Erythroblast (primary cell): Measurements from ENCODE around the gene IFNL3.
"Not testable (repeated sequence)": the region's sequence is repeated elsewhere in the genome, so short reads cannot be mapped to it uniquely, and the experiment has no call there.

ENCODE experiments used
- DNase-seq, 2 experiments: peaks; one replicate each; lab custom pipeline; 2025; lab: John Stamatoyannopoulos, UW
- GATA1 ChIP-seq: IDR thresholded peaks from 2 replicates; pipeline ENCODE4 v1.6.1; 2011; ENCODE audit warnings: low read depth, mild to moderate bottlenecking, control low read depth, low read length, moderate library complexity
- POLR2A ChIP-seq: IDR thresholded peaks from 2 replicates; pipeline ENCODE4 v1.6.1; 2011; ENCODE audit warnings: mild to moderate bottlenecking, low read length

The IFNL3 gene

GRCh38 chr19:39244410-39245100 lies at the start of gene IFNL3:
Gene IFNL3 (minus strand): TSS chr19:39245006. CDS start chr19:39244967, 39 bp downstream.
- DNase-seq: not testable (repeated sequence)

- TF ChIP-seq POLR2A (no peak), GATA1 (no peak)
These were observed 48.6 kb upstream of the IFNL3 start for GRCh38 chr19:39293394-39293793.

GRCh38 chr19:39284032-39284431 lies 39.2 kb upstream of the IFNL3 start:
- no peak for TF ChIP-seq GATA1
- TF ChIP-seq POLR2A: no peak
- DNase-seq: no peak

More at GRCh38 chr19:39293394-39293793, 48.6 kb upstream of the IFNL3 start:
- DNase-seq: no peak

- no peak for DNase-seq
- TF ChIP-seq POLR2A: no peak
- no peak for TF ChIP-seq GATA1
These were observed 37.2 kb upstream of the IFNL3 start for GRCh38 chr19:39282021-39282420.

- DNase-seq: no peak
- no peak for TF ChIP-seq GATA1
- no peak for TF ChIP-seq POLR2A
These were observed 32.8 kb upstream of the IFNL3 start for GRCh38 chr19:39277598-39277997.

GRCh38 chr19:39276740-39277139 lies 31.9 kb upstream of the IFNL3 start:
- no peak for DNase-seq
- TF ChIP-seq POLR2A (no peak), GATA1 (no peak)

DNA sequence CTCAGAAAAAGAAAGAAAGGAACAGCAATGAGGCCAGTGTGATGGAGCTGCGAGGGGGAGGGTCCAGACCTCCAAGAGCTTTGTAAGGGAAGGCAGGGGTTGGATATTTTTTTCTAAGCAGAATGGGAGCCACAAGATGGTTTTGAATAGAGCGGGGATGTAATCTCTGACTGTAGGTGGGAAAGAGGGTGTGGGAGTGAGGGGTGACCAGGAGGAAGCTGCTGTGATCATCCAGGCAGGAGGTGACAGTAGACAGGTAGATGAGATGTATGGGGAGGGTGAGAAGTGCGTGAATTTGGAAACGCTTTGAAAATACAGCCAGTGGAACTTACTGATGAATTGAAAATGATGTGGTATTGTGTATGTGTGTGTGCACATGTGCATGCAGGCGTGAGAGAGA lies 30.8 kb upstream of the IFNL3 start:
- no peak for DNase-seq
- TF ChIP-seq POLR2A (no peak), GATA1 (no peak)

DNA sequence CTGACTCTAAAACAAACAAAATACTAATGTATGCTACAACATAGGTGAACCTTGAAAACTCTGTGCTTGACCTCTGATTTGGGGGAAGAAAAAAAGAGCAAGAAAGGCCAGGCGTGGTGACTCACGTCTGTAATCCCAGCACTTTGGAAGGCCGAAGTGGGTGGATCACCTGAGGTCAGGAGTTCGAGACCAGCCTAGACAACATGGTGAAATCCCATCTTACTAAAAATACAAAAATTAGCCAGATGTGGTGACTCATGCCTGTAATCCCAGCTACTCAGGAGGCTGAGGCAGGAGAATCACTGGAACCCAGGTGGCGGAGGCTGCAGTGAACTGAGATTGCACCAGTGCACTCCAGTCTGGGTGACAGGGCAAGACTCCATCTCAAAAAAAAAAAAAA lies 29.1 kb upstream of the IFNL3 start:
- not testable (repeated sequence) for DNase-seq

- no peak for DNase-seq
- TF ChIP-seq GATA1: no peak
- TF ChIP-seq POLR2A: no peak
These were observed 25.4 kb upstream of the IFNL3 start for GRCh38 chr19:39270036-39270871.

GRCh38 chr19:39269369-39269768 lies 24.6 kb upstream of the IFNL3 start:
- not testable (repeated sequence) for DNase-seq

DNA sequence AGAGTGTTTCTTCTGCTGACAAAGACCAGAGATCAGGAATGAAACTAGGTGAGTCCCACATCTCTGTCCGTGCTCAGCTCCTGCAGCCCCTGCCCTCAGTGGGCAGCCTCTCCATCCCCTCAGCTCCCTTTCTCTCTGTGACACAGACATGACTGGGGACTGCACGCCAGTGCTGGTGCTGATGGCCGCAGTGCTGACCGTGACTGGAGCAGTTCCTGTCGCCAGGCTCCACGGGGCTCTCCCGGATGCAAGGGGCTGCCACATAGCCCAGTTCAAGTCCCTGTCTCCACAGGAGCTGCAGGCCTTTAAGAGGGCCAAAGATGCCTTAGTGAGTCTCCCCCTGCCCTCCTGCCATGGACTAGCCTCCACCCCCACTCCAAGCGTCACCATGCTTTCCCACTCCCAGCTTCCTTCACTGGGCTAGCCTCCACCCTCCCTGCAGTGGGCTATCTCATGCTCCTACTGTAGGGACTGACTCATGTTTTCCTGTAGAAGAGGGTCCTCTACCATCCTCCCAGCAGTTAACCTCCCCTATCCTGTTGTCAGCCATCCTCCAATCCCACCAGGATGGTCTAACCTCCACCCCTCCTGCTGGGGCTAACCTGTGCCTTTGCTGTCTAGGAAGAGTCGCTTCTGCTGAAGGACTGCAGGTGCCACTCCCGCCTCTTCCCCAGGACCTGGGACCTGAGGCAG lies 23.9 kb upstream of the IFNL3 start:
- not testable (repeated sequence) for DNase-seq

GRCh38 chr19:39268085-39268484 lies 23.3 kb upstream of the IFNL3 start, which contains the start of gene IFNL2:
Gene IFNL2 (plus strand): TSS chr19:39268396. CDS start chr19:39268569, 173 bp downstream.
- not testable (repeated sequence) for DNase-seq

DNA sequence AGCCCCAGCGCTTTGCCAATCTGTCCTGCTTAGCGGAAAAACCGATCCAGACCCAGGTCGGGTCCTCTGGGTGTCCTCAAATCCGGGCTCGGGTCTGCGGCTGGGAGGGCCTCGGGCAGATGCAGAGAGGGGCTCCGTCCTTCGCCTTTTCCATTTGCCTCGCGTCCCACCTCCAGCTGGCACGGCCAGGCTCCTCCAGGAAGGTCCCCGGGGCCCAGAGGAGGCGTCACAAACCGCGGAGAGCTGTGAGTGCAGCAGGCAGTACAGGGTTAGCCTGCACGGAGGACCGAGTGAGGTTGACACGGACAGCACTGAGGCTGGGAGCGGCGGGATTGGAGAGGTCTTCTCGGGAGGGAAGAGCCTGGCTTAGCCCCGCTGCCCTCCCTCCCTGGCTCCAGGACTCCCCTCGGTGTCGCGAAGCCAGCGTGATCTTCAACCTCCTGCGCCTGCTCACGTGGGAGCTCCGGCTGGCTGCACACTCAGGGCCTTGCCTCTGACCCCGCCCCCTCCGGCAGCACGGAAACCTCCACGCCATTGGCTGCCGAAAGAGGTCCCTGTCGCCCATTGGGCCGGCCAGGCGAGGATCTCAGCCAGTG lies 20.6 kb upstream of the IFNL3 start:
- DNase-seq: no peak
- TF ChIP-seq POLR2A (no peak), GATA1 (no peak)
